ENCODE data around the gene CLDN9.

CLDN9 gene

GRCh38 chr16:3056336-3057180 is 43.8 kb downstream of the CLDN9 start:
- no peak for DNase-seq (ENCODE audit: low read depth)

GRCh38 chr16:3057181-3058138 is 44.7 kb downstream of the CLDN9 start:
- DNase-seq (ENCODE audit: low read depth) = no peak

- no peak for DNase-seq (ENCODE audit: low read depth)
These were observed 45.7 kb downstream of the CLDN9 start for GRCh38 chr16:3058139-3059030.

GRCh38 chr16:3059041-3059722 is 46.5 kb downstream of the CLDN9 start:
- peak; percentile 50 for DNase-seq (ENCODE audit: low read depth)

- no peak for DNase-seq (ENCODE audit: low read depth)
These were observed 47.1 kb downstream of the CLDN9 start for GRCh38 chr16:3059723-3060242.

- no peak for DNase-seq (ENCODE audit: low read depth)
These were observed 47.8 kb downstream of the CLDN9 start for GRCh38 chr16:3060339-3061127.

GRCh38 chr16:3062553-3062952 is 49.8 kb downstream of the CLDN9 start:
- no peak for DNase-seq (ENCODE audit: low read depth)

- no peak for DNase-seq (ENCODE audit: low read depth)
These were observed 51.1 kb downstream of the CLDN9 start for GRCh38 chr16:3063625-3064386.
